Activated naive CD4-positive, alpha-beta T cell treated with anti-CD3 and anti-CD28 coated beads, Interleukin-2, amount 50 U/mL, for 72 hours (primary cell): ENCODE results near the gene RANBP10. TPM values are rescaled to one million over a fixed set of nuclear protein-coding genes. Genes with fewer than 3 reads are reported as not detected.

Source experiments
- ATAC-seq, 2 donors: fragments of 150-1000 bp; cut with Tn5 transposase; 2 replicates each; pipeline ENCODE4 v1.10.0; 2021; ENCODE audit warnings: mild to moderate bottlenecking in 2 of 2, moderate library complexity in 2 of 2
- DNase-seq, 2 donors: peaks; one replicate each; pipeline ENCODE4 v3.0.0; 2021 to 2022; ENCODE audit warnings: low spot score in 2 of 2
- H3K27ac Mint-ChIP-seq, 2 donors: one replicate each; pipeline ENCODE4 v1.8.0; 2022; ENCODE audit warnings: mild to moderate bottlenecking in 2 of 2, mixed read lengths in 2 of 2
- H3K36me3 Mint-ChIP-seq, 2 donors: one replicate each; pipeline ENCODE4 v1.8.0; 2022; ENCODE audit warnings: mixed read lengths in 2 of 2
- H3K9me3 Mint-ChIP-seq, 2 donors: one replicate each; pipeline ENCODE4 v1.8.0; 2022; ENCODE audit warnings: mixed read lengths in 2 of 2
- total RNA-seq, 2 donors: library from RNA; stranded (reverse); gene quantifications; one replicate each; pipeline ENCODE4 v1.2.3, GENCODE V29; 2022

Gene RANBP10
- 10 to 100 TPM; 18.3 to 21.2 TPM for total RNA-seq

- ATAC-seq (peak; percentile 93 to 95), DNase-seq (peak; percentile 94 to 96)
- Mint-ChIP-seq H3K9me3 (no peaks in the 10 kb centered on the region), H3K27ac (peak within 1 kb of the TSS; percentile 86 to 99), H3K36me3 (peaks cover 11 to 24% of the 10 kb centered on the region in 2 donors)
Observed at GRCh38 chr16:67806428-67807147, at the start of gene RANBP10, which contains the start of gene TSNAXIP1. Gene RANBP10 (minus strand): TSS chr16:67806560. CDS start chr16:67806536, 24 bp downstream. Gene TSNAXIP1 (plus strand): TSS chr16:67806889. CDS start chr16:67807150, 261 bp downstream.

GRCh38 chr16:67855789-67856188, 49.4 kb upstream of the RANBP10 start:
- no peak for ATAC-seq
- Mint-ChIP-seq H3K36me3 (no peaks in the 10 kb centered on the region), H3K27ac (peak overlapping the region in 1 of 2 donors; percentile 56), H3K9me3 (no peaks in the 10 kb centered on the region)
- DNase-seq: no peak

DNA sequence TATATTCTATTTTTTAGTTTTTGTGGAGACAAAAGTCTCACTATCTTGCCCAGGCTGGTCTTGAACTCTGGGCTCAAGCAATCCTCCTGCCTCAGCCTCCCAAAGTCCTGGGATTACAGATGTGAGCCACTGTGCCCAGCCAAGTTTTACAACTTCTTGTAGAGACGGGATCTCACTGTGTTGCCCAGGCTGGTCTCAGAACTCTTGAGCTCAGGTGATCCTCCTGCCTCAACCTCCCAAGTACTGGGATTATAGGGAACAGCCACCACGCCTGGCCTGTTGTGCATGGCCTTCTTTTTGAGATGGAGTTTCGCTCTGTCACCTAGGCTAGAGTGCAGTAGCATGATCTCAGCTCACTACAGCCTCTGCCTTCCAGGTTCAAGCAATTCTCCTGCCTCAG, 47.3 kb upstream of the RANBP10 start:
- no peak overlapping the region for H3K27ac Mint-ChIP-seq

DNA sequence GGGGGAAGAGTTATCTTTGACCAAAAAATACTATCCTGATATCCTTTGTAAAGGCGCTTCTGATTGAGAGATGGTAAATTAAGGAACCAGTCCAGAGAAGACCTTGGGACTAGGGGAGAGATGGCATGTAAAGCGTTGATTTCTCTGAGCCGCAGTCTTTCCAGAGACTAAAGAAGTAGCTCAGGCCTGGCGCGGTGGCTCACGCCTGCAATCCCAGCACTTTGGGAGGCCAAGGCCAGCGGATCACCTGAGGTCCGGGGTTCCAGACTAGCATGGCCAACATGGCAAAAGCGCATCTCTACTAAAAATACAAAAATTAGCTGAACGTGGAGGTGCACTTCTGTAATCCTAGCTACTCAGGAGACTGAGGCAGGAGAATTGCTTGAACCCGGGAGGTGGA, 41.8 kb upstream of the RANBP10 start:
- H3K27ac Mint-ChIP-seq: peak overlapping the region; percentile 74 to 90
- ATAC-seq: no peak

More for the DNA sequence above, 47.3 kb upstream of the RANBP10 start:
- H3K9me3 Mint-ChIP-seq: no peaks in the 10 kb centered on the region
- ATAC-seq (no peak), DNase-seq (no peak)
- peaks cover 0 to 5% of the 10 kb centered on the region in 2 donors for H3K36me3 Mint-ChIP-seq

DNA sequence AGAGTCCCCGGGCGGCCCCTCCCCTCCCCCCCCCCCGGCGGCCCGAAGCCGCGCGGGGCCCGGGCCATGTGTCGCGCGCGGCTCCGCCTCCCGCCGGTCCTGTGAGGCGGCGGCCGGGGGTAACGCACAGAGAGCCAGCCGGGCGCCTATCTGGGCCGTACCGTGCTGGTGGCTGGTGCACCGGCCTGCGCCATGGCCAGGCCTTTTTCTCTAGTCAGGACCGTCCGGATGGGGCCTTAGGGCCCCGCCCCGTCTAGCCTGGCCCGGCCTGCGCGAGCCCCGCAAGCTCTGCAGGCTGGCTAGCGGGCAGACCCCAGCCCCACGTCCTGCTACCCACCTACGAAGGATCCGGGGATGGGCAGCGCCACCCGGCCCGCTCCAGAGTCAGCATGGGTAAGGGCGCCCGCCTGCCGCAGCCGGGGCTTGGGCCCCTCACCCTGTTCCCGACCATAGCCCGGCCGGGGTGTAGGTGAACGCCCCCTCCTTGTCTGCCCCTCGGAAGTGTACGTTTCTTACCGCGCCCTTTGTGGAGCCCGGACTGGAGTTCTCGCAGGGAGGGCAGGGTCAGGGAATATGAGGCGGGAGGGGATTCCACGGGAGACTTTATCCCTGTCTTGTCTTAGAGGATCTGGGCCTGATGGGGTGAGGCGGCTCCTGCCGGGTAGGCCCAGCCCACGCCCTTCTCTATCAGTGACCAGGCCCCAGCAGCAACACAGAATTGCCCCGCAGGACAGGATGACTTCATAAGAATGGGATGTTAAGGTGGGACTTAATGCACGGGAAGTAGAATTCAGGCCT, 40.9 kb upstream of the RANBP10 start, which contains the start of gene CENPT:
CENPT (minus strand) TSS at position 630 of the 798 bp plus-strand sequence. CDS start 13,834 bp downstream, outside the sequence.
- Mint-ChIP-seq H3K27ac (peak within 1 kb of the TSS; percentile 90 to 92), H3K36me3 (peaks cover 24 to 33% of the 10 kb centered on the region in 2 donors), H3K9me3 (no peaks in the 10 kb centered on the region)
- ATAC-seq: peak; percentile 43 to 47
- DNase-seq: no peak

More for the DNA sequence above, 41.8 kb upstream of the RANBP10 start:
- no peaks in the 10 kb centered on the region for H3K9me3 Mint-ChIP-seq
- peaks cover 18 to 25% of the 10 kb centered on the region in 2 donors for H3K36me3 Mint-ChIP-seq
- DNase-seq: no peak

DNA sequence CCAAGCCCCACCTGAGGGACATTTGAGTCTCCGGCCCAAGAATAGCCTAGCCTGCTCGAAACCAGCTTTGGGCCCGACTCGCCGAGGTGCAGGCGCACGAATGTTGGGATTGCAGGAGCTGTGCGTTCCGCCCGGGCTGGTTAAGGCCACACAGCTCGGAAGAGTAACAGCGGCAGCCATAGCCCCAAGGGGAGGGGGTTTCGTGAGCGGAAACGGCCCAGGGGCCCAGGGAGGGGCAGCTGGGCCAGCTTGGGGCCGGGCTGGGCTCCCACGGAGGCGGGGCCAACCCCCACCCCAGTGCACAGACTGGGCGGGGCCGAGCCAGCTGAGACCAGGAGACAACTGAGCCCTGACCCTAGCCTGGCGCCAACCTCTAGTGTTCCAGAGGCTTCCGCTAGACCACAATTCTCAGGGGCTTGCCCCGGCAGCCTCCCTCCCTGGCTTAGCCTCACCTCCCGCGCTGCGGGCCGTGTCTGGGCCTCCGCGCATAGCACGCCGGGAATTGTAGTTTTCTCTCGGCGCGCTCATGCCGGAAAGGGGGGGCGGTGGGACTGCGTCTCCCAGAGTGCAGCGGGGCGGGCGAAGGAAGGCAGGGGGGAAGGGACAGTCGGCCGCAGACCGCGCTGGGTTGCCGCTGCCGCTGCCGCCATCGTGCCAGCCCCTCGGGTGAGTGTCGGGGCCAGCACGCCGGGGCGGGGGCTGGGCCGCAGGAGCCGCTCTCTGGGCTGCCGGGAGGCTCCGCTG, 40.1 kb upstream of the RANBP10 start, which contains the start of gene NUTF2:
NUTF2 (plus strand) TSS at position 614 of the 744 bp plus-strand sequence. CDS start 18,198 bp downstream, outside the sequence.
- peak; percentile 74 to 76 for ATAC-seq
- peak within 1 kb of the TSS; percentile 90 to 97 for H3K27ac Mint-ChIP-seq
- DNase-seq: peak; percentile 95 to 97
- peaks cover 24 to 33% of the 10 kb centered on the region in 2 donors for H3K36me3 Mint-ChIP-seq
- H3K9me3 Mint-ChIP-seq: no peaks in the 10 kb centered on the region

GRCh38 chr16:67846063-67846319, 39.6 kb upstream of the RANBP10 start:
- Mint-ChIP-seq H3K27ac (peak overlapping the region; percentile 90 to 97), H3K9me3 (no peaks in the 10 kb centered on the region), H3K36me3 (peaks cover 24 to 33% of the 10 kb centered on the region in 2 donors)
- DNase-seq (no peak), ATAC-seq (no peak)

DNA sequence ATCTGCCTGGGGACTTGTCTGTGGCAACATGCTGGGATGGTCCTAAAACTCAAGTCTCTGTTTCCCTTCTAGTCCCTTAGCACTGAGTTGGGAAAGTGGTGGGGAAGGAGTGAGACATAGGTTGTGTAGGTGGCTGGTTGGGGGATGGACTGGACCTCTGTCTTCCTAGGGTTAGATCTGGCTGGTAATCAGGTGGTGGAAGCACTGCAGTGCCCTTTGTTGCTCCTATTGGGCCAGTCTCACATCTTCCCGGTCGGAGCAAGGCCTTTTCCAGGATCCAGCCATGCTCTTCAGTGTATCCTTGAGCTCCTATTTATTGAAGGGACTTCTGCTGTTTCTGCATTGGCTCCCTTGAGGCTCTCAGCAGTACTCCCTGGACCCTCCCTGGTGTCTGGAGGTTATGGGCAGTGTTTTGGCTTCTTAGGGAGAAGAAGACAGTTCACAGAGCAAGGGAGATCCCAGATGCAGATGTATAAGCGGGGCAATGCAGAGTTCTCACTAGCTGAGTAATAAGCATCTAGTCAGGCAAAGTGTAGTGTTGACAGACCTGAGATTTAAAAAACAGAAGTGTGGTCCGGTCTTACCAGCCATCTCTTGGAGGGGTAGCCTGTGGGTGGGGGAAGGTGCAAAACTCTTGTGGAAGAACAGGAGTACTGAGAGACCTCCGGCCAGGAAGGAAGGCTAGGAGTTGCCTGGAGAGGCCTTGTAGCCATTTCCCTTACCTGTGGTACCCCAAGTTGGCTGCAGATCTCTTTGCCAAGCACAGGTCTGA, 39.1 kb upstream of the RANBP10 start:
- H3K9me3 Mint-ChIP-seq: no peaks in the 10 kb centered on the region
- no peak for ATAC-seq
- peak overlapping the region; percentile 90 to 97 for H3K27ac Mint-ChIP-seq
- DNase-seq: no peak
- peaks cover 24 to 33% of the 10 kb centered on the region in 2 donors for H3K36me3 Mint-ChIP-seq

- H3K9me3 Mint-ChIP-seq: no peaks in the 10 kb centered on the region
Observed at GRCh38 chr16:67844497-67844896, 38.1 kb upstream of the RANBP10 start.

DNA sequence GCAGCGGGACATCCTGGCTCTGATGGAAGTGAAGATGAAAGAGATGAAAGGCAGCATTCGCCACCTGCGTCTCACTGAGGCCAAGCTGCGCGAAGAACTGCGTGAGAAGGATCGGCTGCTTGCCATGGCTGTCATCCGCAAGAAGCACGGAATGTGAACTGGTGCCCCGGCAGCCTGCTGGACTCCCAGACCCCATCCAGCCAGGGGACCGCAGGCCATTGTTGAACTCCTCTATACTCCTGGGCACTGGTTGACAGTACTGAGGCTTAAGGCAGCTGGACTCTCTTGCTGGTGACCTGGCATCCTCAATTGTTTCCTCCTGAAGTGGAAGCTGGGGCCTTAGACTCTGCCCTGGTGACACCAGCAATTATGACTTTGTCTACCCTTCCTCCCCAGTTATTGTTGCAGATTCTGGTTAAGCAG, 37.0 kb upstream of the RANBP10 start:
- ATAC-seq (no peak), DNase-seq (no peak)
- peak overlapping the region; percentile 90 to 97 for H3K27ac Mint-ChIP-seq

More at GRCh38 chr16:67844497-67844896, 38.1 kb upstream of the RANBP10 start:
- Mint-ChIP-seq H3K36me3 (peaks cover 19 to 33% of the 10 kb centered on the region in 2 donors), H3K27ac (peak overlapping the region in 1 of 2 donors; percentile 90)
- ATAC-seq (no peak), DNase-seq (no peak)

GRCh38 chr16:67842509-67843342, 36.4 kb upstream of the RANBP10 start:
- Mint-ChIP-seq H3K27ac (peak overlapping the region; percentile 90 to 97), H3K36me3 (peaks cover 19 to 30% of the 10 kb centered on the region in 2 donors), H3K9me3 (no peaks in the 10 kb centered on the region)
- ATAC-seq (peak; percentile 5 to 36), DNase-seq (peak; percentile 61 to 68)

More for the DNA sequence above, 37.0 kb upstream of the RANBP10 start:
- Mint-ChIP-seq H3K9me3 (no peaks in the 10 kb centered on the region), H3K36me3 (peaks cover 19 to 33% of the 10 kb centered on the region in 2 donors)

DNA sequence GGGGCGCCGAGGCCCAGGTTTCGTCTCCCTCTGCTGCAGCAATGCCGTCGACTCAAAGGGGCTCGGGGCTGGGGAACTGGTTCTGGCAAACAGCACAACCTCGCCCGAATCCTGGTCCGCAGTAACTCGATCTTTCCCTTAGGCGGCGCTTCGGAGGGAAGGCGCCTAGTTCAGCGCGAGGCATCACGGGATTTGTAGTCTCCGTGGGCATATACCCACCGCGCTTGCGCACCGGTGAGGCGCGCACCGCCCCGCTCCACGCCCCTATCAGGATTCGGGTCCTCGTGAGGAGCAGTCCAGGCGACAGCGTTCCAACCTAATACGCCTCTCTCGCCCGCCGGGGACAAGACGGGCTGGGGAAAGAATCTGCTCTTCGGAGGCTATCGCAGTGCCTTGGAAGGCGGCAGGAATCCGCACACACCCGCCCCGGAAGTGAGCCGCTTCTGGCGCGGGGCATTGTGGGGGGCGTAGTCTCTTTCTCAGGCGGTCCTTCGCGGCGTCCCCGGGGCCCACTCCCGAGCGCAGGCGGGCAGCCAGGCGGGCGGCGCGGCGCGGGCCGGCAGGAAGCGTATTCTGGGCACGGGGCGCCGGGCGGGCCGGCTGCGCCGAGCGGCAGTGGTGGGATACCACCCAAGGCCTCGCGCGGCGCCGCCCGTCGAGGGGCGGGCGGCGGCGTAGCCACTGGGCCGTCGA, 35.6 kb upstream of the RANBP10 start, which contains the start of gene THAP11:
THAP11 (plus strand) TSS at position 505 of the 693 bp plus-strand sequence. CDS start 235 bp downstream, outside the sequence.
- DNase-seq (peak; percentile 96), ATAC-seq (peak; percentile 52 to 61)
- peak within 1 kb of the TSS; percentile 90 to 97 for H3K27ac Mint-ChIP-seq
- peaks cover 19 to 27% of the 10 kb centered on the region in 2 donors for H3K36me3 Mint-ChIP-seq
- H3K9me3 Mint-ChIP-seq: no peaks in the 10 kb centered on the region

DNA sequence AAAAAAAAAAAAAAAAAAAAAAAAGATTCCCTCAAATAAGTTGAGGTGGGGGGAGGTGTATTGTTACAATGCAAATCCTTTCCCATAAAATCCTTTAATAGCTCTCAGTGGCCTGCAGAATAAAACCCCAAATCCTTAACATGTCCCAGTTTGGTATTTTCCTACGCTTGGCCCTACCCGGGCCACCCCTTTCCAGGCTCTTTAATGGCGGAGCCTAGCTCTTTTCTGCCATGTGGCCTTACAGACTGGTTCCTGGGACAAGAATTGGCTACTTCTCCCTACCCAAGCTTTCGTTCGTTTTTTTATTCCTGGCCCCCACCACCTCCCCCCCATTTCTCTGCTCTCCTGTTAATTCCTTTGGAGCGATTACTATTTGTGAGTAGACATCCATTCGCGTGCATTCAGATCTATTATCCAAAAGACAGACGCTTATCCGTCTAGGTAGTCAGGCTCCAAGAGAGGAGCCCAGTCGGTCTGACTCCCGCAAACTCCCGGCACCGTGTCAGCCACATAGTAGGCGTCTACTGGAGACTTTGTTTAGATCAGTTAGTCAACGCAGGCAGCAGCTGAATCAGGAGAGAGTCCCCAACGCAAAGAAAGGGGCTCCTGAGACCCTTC, 34.9 kb upstream of the RANBP10 start:
- Mint-ChIP-seq H3K27ac (peak overlapping the region; percentile 90 to 96), H3K9me3 (no peaks in the 10 kb centered on the region), H3K36me3 (peaks cover 19 to 27% of the 10 kb centered on the region in 2 donors)
- ATAC-seq (no peak), DNase-seq (no peak)

DNA sequence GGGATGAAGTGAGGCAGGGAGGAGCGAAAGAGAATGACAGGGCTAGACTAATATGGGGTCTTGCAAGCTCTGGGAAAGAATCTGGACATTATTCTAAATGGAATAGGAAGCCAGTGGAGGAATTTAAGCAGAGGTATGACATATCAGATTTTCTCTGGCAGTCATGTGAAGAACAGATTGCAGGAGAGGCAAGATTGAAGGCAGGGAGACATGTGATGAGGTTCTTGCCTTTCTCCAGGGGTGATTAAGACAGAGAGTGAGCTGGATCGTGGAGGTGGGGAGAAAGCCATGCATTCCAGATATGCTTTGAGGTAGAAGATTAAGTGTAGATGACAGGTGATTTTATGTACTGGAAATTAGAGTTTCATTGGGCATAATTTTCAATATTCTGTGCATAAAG, 31.5 kb upstream of the RANBP10 start:
- DNase-seq (no peak), ATAC-seq (no peak)
- Mint-ChIP-seq H3K27ac (no peak overlapping the region), H3K36me3 (peaks cover 2 to 10% of the 10 kb centered on the region in 2 donors), H3K9me3 (no peaks in the 10 kb centered on the region)
